Measurements from ENCODE around the gene CEP63. TPM values are rescaled to one million over a fixed set of nuclear protein-coding genes. Genes with fewer than 3 reads are reported as not detected.

CEP63 gene
- polyA plus RNA-seq, 1 donor from 2014 or later = 14.1 TPM

GRCh38 chr3:134464064-134464688 is 21.7 kb upstream of the CEP63 start:
- no peak overlapping the region for H2AFZ ChIP-seq (ENCODE audit: low read depth, low read length)
- no peak overlapping the region for H3K27ac ChIP-seq (ENCODE audit: low read length)
- no peak overlapping the region for H3K9ac ChIP-seq (ENCODE audit: low read length)

More at GRCh38 chr3:134464064-134464688, 21.7 kb upstream of the CEP63 start:
- Histone ChIP-seq H3K79me2 (replicated peaks; ENCODE audit: insufficient read depth, low read length) (no peaks in the 10 kb centered on the region), H3K36me3 (ENCODE audit: insufficient read depth, low read length) (no peaks in the 10 kb centered on the region), H3K9me2 (ENCODE audit: insufficient read depth, low read length) (no peaks in the 10 kb centered on the region), H3K27me3 (ENCODE audit: insufficient read depth, low read depth, low read length) (no peaks in the 10 kb centered on the region), H3K9me3 (ENCODE audit: low read length) (no peaks in the 10 kb centered on the region), H3K4me3 (ENCODE audit: low read length) (no peak overlapping the region), H3K4me2 (ENCODE audit: low read length) (no peak overlapping the region), H3F3A (ENCODE audit: insufficient read depth, low read length, poor library complexity, severe bottlenecking) (no peaks in the 10 kb centered on the region), H4K20me1 (ENCODE audit: insufficient read depth) (no peaks in the 10 kb centered on the region)
- TF ChIP-seq CTCF (IDR thresholded peaks at IDR 0.05; ENCODE audit: poor library complexity, severe bottlenecking) (no peak), SMC3 (conservative IDR thresholded peaks at IDR 0.05; ENCODE audit: poor library complexity) (no peak), REST (IDR thresholded peaks at IDR 0.05; ENCODE audit: borderline replicate concordance) (no peak), EP300 (conservative IDR thresholded peaks at IDR 0.05; ENCODE audit: poor library complexity, severe bottlenecking) (no peak), RAD21 (conservative IDR thresholded peaks at IDR 0.05) (no peak), POLR2AphosphoS5 (IDR thresholded peaks at IDR 0.05) (no peak), MXI1 (conservative IDR thresholded peaks at IDR 0.05; ENCODE audit: poor library complexity, severe bottlenecking) (no peak), EZH2 (IDR thresholded peaks at IDR 0.05; ENCODE audit: borderline replicate concordance, insufficient read depth, low read length, poor library complexity, severe bottlenecking) (no peak), TAF1 (IDR thresholded peaks at IDR 0.05; ENCODE audit: low read depth) (no peak)
